A673 (cell line): Measurements from ENCODE around the gene METTL25. TPM values are rescaled to one million over a fixed set of nuclear protein-coding genes. Genes with fewer than 3 reads are reported as not detected.

Source experiments
- BruUV-seq: library from RNA; stranded (reverse); fragments of 400-500 nt; replicated peaks from 2 replicates; lab custom pipeline; 2021; lab: Mats Ljungman, UMichigan
- CTCF ChIA-PET: fragments of 300-600 bp; sonication (Branson Sonifier 250); formaldehyde crosslinking; loops from one replicate; lab custom pipeline; 2022; ENCODE audit warnings: antibody characterized with exemption; lab: Charles Lee
- POLR2A ChIA-PET: fragments of 300-600 bp; sonication (Branson Sonifier 250); formaldehyde crosslinking; loops from one replicate; lab custom pipeline; 2022; ENCODE audit warnings: antibody characterized with exemption; ENCODE audit not compliant: low non-redundant PET; lab: Charles Lee
- DNase-seq: peaks from one replicate; pipeline ENCODE4 v3.0.0-alpha.2; 2015; ENCODE audit warnings: low spot score
- H3K27ac ChIP-seq: fragments of 200-600 bp; sonication (generic); 2 replicates; pipeline ENCODE4 v1.5.1; 2016; ENCODE audit warnings: mixed run types, low read depth, mild to moderate bottlenecking, mixed read lengths, antibody characterized with exemption, low read length; ENCODE audit not compliant: poor library complexity, severe bottlenecking
- H3K27me3 ChIP-seq: fragments of 200-600 bp; sonication (generic); replicated peaks from 2 replicates; pipeline ENCODE4 v1.6.1; 2017; ENCODE audit warnings: mixed run types, low read depth, mild to moderate bottlenecking, mixed read lengths, antibody characterized with exemption, low read length; ENCODE audit not compliant: insufficient read depth, poor library complexity
- H3K36me3 ChIP-seq: fragments of 200-600 bp; sonication (generic); 2 replicates; pipeline ENCODE4 v1.6.1; 2016; ENCODE audit warnings: mixed run types, mild to moderate bottlenecking, mixed read lengths, antibody characterized with exemption, low read length; ENCODE audit not compliant: insufficient read depth, poor library complexity, severe bottlenecking
- H3K4me1 ChIP-seq: fragments of 200-600 bp; sonication (generic); 2 replicates; pipeline ENCODE4 v1.6.1; 2017; ENCODE audit warnings: mixed run types, mild to moderate bottlenecking, mixed read lengths, antibody characterized with exemption, low read length; ENCODE audit not compliant: insufficient read depth, poor library complexity, severe bottlenecking
- H3K4me3 ChIP-seq: fragments of 200-600 bp; sonication (generic); 2 replicates; pipeline ENCODE4 v1.5.1; 2016; ENCODE audit warnings: low read depth, mixed run types, mild to moderate bottlenecking, mixed read lengths, low read length; ENCODE audit not compliant: poor library complexity, severe bottlenecking
- H3K9me3 ChIP-seq: fragments of 200-600 bp; sonication (generic); 2 replicates; pipeline ENCODE4 v1.6.1; 2016; ENCODE audit warnings: mixed run types, low read depth, mild to moderate bottlenecking, mixed read lengths, antibody characterized with exemption, low read length; ENCODE audit not compliant: poor library complexity, severe bottlenecking
- CTCF ChIP-seq: fragments of 300-800, 200-600 bp; sonication (generic); conservative IDR thresholded peaks from 2 replicates; pipeline ENCODE4 v1.5.1; 2017; ENCODE audit warnings: low read depth, mild to moderate bottlenecking, antibody characterized with exemption, low read length, moderate library complexity, mixed read lengths
- EZH2 ChIP-seq: fragments of 200-600 bp; sonication (generic); IDR thresholded peaks from 2 replicates; pipeline ENCODE4 v1.6.1; 2017; ENCODE audit warnings: borderline replicate concordance, low read depth, mild to moderate bottlenecking, mixed read lengths, antibody characterized with exemption, low read length; ENCODE audit not compliant: poor library complexity, severe bottlenecking
- intact Hi-C: fragments of 100-400 bp; cut with micrococcal nuclease; formaldehyde crosslinking; loops from one replicate; pipeline ENCODE4 v1.10.0; 2022; ENCODE audit not compliant: unreplicated experiment
- total RNA-seq: library from RNA; stranded (reverse); gene quantifications from 2 replicates; pipeline ENCODE4 v1.2.3, GENCODE V29; 2021

The METTL25 gene
- total RNA-seq, 1 experiment from 2014 or later = 5.1 TPM

GRCh38 chr12:82461393-82461792 lies 103.1 kb downstream of the METTL25 start:
- TF ChIP-seq CTCF = no peak
- no peak for TF ChIP-seq EZH2
- Histone ChIP-seq H3K27me3 (no peaks in the 10 kb centered on the region), H3K27ac (no peak overlapping the region), H3K36me3 (no peaks in the 10 kb centered on the region), H3K4me3 (no peak overlapping the region), H3K9me3 (no peaks in the 10 kb centered on the region), H3K4me1 (no peaks in the 10 kb centered on the region)
- intact Hi-C loops = no loop called here
- DNase-seq = no peak
- CTCF ChIA-PET = no interaction called here
- POLR2A ChIA-PET = no interaction called here
- BruUV-seq = no TSS peak

- peak; percentile 3 for DNase-seq
- CTCF ChIA-PET = no interaction called here
- TF ChIP-seq EZH2 (no peak), CTCF (no peak)
- POLR2A ChIA-PET = no interaction called here
- intact Hi-C loops = no loop called here
- no peaks in the 10 kb centered on the region for H3K9me3 ChIP-seq
- H3K4me1 ChIP-seq = no peaks in the 10 kb centered on the region
- no TSS peak for BruUV-seq
- no peaks in the 10 kb centered on the region for H3K27me3 ChIP-seq
- no peak overlapping the region for H3K27ac ChIP-seq
- H3K36me3 ChIP-seq = no peaks in the 10 kb centered on the region
- H3K4me3 ChIP-seq = no peak overlapping the region
Observed at GRCh38 chr12:82461836-82462235, 103.5 kb downstream of the METTL25 start.

DNA sequence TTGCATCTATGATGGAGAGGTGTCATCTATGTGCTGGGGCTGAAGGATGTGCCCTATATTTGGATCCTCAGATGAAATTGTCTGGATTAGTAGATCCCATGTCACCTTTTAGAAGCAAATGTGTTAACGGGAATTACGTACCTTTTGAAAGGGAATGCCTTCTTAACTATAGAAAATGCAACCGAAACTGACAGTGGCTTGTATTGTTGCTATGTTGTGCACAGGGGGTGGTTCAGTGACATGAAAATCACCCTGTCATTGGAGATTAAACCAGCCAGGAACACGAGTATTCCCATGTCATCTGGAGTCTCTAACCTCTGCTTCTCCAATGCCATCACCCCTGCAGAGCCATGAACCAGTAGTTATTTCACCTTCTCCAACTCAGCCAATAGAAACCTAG lies 110.2 kb downstream of the METTL25 start:
- H3K9me3 ChIP-seq = no peaks in the 10 kb centered on the region
- TF ChIP-seq EZH2 (no peak), CTCF (no peak)
- H3K36me3 ChIP-seq = no peaks in the 10 kb centered on the region
- H3K27me3 ChIP-seq = no peaks in the 10 kb centered on the region
- ChIA-PET CTCF (no interaction called here), POLR2A (no interaction called here)
- H3K27ac ChIP-seq = no peak overlapping the region
- no peak overlapping the region for H3K4me3 ChIP-seq
- intact Hi-C loops = no loop called here
- no TSS peak for BruUV-seq
- no peaks in the 10 kb centered on the region for H3K4me1 ChIP-seq
- DNase-seq = no peak
